HK-2 (cell line): ENCODE data around the gene LPGAT1.

Source experiments
- DNase-seq: peaks from one replicate; pipeline ENCODE4 v3.0.0-alpha.2; 2018; ENCODE audit not compliant: unreplicated experiment

Gene LPGAT1

DNA sequence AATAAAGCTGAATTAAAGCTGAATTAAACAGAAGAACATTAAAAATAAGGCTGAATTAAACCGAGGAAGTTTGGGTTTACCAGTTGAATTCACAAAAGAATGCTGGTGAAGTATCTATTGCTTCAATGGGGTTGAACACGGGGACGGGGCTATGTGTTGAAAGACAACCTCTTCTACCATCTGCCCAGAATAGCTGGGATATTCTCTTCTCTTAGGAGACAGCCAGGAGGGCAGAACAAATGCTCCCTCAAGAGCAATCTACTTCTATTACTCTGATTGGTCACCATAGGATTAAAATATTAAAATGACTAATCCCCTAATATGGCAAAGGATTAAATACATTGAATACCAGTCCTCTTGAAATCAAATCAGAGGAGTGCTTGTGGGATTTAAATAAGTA is 68.4 kb downstream of the LPGAT1 start:
- DNase-seq: no peak

DNA sequence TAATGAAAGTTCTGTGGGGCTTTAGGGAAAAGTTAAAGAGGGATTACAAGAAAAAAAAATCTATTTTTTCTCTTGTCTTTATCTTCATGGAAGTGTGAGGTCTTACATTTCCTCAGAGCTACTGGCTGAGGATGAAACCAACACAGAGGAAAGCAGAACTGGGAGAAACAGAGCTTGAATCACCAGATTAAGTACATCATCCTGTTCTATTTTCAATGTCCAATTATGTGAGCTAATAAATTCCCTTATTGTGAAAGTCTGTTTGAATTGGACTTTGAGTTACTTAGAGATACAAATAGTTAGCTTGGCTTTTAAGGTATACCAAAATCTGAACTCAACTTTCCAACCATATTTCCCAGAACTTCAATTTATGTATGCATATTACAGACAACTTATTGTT is 69.2 kb downstream of the LPGAT1 start:
- DNase-seq: no peak

DNA sequence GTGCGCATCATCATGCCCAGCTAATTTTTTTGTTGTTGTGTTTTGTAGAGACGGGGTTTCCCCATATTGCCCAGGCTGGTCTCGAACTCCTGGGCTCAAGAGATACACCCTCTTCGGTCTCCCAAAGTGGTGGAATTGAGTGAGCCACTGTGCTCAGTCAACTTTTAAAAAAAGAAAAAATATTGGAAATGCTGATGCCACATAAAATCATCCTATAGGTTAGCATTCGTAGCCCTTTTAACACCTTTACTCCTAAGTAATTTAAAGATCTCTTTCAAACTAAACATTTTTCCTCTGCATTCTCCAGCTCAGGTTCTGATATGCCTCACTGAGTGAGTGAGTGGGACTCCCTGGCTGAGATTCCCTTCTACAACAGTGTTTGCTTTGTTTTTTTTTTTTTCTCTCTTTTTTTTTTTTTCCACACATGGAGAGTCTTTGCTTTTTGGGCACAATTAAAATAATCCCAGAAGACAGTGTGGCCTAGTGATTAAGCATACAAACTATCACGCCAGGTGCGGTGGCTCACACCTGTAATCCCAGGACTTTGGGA is 74.0 kb downstream of the LPGAT1 start:
- DNase-seq: no peak

DNA sequence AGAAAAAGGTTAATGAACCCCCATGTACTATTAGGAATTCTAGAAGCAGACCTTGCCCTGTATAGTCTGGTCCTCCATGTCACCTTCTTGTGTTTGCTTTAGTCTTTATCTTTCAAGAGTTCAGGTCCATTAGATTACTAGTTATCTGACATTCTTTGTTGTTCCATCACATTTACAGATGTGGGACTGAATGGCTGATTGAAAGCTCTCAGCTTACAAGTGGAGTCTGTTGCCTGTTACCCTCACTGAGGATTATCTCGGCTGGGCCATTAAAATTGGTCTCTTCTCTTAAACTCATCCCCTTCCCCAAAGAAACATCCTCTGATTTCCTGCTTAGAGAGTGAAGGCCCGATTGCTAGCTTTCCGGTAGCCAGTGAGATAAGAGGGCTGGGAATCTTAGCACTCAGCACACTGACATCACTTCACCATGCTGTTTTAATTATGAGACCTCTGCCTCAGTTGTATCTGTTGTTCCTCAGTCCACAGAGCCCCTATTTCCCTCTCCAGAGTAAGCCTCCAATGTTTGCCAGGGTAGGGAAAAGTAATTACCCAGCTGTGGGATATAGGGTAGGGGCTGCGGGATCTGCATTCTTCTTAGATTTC is 76.8 kb downstream of the LPGAT1 start:
- DNase-seq: no peak

DNA sequence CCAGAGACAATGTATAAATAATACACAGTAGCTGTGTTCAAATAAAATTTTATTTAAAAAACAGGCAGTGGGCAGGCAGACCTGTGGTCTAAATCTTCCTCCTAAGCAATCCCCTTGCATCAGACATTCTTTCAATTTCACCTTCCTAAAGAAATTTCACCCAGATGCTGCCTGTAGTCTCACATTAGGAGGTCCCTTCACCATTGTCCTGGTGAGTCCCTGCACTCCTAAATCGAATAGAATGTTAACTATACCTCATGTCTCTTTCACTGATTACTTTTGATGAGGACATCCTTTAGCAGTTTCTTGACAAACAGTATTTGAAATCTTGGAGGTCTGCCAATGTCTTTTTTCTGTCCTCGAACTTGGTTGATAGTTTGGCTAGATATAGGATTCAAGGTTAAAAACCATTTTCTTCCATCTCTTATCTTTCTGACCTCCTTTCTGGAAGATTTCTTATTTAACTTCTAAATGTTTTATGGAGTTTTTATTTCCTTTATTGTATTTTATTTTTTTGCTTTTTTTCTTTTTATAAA is 77.5 kb downstream of the LPGAT1 start:
- no peak for DNase-seq

DNA sequence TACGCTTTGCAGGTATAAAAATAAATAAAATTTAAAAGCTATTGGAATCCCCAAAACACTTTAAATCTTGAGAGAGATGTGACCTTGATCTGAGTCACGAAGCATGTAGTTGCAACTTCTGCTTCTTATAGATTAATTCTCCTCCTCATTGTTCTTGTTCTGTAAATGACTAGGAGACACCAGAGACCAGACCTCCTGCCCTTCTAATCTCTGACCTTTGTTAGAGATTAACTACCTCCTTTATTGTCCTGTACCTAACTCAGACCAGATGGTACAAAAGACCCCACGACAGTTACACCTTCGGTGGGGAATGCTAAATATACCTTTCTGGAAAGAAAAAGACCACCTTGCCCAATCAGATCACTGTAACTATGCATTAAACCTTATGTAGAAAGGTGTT is 78.2 kb downstream of the LPGAT1 start:
- DNase-seq: no peak

DNA sequence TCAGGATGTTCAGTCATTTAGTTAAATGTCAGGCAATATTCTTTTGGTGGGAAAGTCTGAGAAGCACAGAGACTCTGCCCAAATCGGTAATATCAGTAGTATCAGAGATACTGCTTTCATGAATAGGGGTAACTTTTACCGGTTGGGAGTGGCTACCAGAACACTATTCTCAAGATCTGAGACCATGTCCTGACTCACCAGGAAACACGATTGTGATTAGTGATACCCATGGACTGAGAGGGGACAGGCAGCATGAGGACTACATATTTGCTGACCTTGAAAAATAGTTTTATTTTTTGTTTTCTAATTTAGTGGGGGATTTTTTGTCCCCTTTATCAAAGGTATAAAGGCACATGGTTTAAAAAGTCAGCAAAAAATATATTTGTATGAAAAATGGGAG is 79.1 kb downstream of the LPGAT1 start:
- DNase-seq: no peak

DNA sequence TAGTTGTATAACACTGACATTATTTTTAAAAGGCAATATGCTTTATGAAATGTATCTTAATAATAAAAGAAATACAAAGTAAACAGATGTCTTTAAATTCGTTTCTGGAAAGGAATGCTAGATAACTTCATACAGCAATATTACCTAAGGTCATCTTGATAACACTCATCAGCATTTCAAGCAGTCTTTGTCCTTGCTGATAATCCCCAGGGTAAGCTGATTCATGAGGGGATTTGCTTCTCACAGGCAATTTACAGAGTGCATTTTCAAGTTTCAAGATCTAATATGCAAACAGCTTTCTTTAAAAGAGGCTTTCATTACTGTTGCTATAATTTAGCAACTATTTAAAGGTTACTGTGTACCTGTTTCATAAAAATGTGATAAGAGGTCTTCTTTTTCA is 80.0 kb downstream of the LPGAT1 start:
- DNase-seq: no peak

DNA sequence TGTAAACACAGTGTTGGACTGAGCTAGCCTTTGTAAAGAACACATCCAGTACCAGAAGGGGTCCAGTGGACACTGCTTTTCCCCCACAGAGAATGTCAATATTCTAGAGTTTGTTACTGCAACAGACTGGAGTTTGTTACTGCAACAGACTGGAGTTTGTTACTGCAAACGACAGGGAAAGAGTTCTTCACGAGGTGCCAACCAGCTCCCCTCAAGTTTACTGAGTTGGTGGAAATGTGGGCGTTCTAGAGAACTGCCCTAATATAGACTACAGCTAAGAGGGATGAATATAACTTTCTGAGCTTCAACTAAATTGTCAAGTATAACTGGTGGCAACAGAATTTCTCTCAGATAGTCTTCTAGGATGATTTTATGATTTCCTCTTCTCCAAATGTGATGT is 81.3 kb downstream of the LPGAT1 start:
- DNase-seq: no peak

DNA sequence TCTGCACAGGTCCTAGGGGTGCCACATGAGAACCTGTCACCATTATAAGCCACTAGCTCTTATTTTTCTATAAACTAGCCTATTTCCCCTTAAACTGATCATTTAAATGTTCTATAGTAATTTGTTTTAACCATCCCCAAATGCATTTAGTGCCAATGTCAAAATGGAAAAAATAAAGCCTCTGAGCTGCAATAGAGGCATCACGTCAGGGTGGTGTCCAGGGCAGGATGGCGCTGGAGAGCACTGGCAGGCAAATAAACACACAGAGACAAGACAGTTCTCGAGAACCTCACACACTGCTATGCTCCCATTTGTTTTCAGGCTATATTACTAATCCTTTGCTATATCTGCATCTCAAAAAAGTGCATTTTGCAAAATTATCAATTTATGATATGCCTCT is 81.8 kb downstream of the LPGAT1 start:
- DNase-seq: no peak

DNA sequence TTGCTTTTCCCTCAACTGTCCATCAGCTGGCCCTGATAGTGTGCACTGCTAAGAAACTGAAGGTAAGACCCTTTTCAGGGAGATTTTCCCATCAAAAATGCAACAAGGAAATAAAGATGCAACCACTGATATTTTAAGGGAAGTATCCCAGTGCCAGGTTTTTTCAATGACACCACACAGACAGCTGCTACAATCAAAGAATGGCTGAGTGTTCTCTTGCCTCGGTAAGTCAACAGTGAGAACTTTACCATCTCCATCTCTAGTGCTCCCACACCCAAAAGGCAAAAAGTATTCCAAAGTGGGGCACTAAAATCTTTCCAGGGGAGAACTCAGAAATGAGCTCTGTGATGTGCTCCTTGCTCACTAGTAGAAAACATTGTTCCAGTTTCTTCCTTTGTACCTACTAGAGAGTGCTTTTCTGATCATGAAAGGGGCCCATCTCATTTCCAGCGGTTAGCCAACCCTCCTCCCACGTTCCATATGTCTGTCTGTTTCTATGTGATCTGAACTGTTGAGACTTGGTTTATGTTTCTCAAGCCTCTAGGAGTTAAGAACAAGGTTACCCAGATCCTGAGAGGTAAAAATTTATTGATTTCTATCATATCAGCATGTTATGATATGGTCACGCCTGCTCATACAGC is 87.6 kb downstream of the LPGAT1 start:
- no peak for DNase-seq

DNA sequence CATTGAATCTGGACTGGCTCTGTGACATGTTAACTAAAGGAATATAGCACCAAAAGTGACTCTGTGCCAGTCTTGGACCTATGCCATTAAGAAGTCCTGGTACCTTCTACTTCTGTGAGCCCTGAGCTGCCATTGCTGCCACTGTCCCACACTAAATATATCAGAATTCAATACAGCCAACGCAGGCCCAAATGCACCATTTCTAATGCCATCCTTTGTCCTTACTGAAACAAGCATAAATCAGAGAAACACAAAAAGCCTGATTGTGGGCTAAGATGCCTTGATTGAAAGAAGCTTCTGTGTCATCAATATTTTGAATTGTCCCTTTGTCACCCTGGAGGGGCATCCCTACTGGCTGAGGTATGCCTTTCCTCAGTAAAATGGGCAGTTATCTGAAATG is 88.3 kb downstream of the LPGAT1 start:
- no peak for DNase-seq

DNA sequence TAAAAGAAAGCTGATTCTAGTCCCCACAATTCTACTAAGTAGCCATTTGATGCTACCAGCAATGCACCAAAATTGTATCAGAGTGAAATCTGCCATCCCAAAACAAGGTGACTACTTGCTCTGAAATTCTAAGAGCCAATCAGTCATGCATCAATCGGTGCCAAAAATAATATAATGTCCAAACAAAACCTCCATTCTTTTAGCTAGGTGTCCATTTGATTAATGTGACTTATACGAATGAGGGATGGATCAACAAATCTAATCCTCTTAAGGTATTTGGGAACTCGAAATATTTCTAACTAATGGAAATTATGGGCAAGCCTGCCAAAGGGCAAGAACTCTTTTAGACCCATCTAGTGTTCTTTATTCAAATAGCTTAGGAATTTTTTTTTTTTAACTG is 88.8 kb downstream of the LPGAT1 start:
- no peak for DNase-seq

DNA sequence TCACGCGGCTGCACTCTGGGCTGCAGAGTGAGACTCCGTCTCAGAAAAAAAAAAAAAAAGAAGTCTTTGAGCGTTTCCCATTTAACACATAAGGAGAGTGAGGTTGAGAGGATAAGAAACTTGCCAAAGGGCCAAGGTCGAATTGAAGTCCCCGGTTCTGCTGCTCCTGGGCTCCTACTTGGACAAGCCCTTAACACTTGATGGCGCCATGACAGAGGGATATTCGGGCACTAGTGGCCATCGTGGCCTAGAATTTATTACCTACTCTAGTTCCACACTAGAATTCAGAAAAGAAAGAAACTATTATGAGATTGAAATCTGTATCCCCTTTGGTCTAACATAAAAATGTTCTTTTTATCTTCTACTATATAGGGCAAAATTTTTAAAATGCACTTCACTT is 89.4 kb downstream of the LPGAT1 start:
- no peak for DNase-seq

DNA sequence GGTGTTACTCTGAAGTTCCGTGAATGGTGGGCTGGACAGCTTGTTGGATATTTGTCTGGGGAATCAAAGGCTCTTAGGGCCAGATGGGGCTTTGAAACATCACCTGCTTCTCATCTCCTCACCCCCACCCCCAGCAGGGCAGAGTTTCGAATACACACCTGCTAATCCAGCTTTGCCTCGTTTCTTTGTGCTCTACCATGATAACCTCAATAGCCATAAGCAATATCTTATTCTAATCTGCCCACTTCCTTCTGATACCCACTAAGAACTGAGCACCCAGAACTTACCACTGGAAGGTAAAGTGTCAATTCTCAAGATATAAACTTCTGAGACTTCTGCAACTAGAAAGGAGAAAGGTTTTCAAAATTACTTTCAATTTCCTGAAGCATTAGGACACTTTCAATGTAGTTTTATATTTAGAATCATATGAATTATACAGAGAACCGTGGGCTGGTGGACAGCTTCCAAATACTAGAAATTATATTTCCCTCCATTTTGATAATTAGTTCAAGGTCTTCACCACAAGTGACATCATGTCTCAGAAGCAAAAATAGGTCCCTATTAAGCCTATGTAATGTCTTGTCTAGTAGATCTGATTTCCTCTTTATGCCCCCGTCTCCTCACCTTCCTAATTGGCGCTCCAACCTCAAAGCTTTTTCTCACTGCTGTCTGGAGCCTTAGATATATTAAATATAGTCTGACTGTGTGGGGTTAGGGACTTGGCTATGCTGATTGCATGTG is 90.7 kb downstream of the LPGAT1 start:
- no peak for DNase-seq

DNA sequence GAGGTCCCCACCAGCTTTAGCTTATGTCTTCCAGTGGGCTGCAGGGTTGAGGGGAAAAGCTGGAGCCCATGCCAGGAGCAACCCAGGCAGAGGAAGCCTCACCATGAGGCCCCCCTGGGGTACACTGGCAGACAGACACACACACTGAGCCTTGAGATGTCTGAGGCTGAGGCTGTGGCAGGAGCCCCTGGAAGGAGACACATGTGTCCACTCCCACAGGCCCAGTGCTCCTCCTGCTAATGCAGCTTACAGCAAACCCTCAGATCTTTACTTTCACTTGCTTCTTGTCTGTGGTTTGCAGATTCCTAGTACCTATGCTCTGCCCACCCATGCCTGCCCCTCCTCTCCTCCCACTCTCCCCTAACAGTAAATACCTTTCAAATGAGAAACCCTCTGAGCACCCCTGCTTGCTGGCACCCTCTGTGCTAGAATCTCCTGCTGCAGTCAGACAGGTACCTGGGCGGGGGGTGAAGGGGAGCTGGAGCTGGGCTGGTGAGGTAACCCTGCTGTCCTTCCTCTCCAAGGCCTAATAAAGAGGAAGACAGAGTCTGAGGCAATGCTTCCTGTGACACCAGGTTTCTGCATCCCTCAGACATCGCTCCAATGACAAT is 91.8 kb downstream of the LPGAT1 start:
- DNase-seq: no peak

DNA sequence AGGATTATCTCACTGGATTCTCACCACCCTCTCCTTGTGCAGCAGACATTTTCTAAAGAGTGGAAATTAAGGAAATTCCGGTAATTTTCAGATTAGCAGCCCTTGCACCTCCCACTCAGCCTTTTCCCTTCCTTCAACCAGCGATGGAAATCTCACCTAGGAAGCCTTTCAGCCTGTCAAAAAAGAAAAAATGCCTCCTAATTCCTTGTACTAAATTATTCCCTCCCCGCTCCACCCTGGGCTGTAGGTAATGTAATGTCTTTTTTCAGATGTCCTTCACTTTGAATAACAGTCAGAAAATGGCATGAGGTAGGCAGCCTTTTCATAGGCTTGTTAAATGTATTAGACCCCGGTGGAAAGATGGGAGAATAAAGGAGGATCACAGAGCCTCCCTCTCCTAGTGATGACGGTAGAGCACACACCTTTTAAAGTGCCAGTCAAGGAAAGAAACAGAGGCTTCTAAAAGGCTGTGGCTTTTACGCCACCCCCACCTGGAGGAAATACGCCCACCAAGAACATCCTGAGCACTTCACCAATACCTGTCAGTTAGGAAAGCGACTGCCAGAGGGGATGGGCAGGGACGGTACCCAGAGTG is 92.4 kb downstream of the LPGAT1 start:
- no peak for DNase-seq

DNA sequence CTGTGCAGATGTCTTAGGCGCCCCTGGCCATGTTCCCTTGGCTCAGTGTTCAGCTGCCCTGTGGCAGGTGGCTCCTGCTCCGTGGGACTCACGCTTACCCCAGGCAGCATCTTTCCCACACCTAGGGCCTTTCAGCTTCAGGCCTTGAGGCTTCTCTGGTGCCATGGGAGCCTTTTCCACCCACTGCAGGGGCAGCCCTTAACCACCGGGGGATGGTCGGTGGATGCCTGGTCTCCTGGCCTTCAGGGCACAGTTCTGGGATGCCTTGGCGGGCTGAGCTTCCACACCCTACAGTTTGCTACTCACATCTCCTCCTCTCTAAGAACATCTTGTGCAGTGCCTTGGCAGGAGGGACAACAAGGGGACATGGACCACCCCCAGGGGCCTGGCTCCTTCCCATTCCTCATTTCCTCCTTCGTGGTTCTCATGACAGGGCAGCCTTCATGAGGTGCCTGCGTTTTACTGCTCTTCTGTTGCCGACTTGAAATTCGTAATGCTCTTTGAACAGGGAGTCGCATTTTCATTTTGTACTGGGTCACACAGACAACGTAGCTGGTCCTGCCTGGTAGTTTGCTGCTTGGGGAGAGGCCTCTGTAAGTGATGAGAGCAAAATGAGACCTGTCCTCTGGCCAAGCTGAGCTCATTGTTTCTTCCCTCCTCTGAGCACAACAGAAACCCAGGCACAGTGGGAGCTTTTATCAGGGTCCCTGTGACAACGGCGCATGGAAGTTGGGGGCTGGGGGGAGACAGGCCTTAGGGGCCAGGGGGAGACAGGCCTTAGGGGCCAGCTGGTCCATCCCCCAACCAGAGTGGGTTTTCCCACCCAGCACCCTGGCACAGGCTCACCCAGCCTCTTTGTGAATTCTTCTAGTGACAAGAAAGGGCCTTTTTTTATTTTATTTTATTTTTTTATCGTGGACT is 93.2 kb downstream of the LPGAT1 start:
- no peak for DNase-seq

DNA sequence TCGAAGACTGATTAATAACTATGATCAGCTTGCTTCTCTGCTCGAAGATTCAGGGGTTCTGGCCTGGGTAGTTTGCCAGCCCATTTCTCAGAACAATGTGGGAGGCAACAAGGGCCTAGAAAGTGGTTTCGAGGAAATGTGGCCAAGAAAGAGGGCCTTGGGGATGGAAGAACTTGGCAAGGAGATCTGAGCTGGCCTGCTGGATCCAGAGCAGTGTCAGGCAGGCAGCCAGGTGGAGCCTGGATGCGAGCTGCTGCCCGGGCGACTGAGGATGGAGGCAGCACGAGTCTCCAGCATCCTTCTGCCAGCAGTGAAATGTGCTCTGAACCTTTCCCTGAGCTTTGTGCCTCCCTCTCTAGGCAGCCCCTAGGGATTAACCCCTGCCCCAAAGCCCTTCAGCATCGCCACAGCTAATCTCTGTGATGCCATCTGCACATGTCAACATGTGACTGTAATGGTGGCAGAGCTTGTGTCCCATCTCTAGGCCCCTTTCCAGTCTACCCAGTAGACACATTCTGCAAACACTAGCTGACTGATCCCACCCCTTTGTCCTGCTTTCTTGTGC is 94.1 kb downstream of the LPGAT1 start:
- DNase-seq: no peak
